ENCODE results near the gene OSBPL6.

GRCh38 chr2:178160601-178161000 lies 33.7 kb upstream of the OSBPL6 start:
- TF ChIP-seq, protein P1, sequence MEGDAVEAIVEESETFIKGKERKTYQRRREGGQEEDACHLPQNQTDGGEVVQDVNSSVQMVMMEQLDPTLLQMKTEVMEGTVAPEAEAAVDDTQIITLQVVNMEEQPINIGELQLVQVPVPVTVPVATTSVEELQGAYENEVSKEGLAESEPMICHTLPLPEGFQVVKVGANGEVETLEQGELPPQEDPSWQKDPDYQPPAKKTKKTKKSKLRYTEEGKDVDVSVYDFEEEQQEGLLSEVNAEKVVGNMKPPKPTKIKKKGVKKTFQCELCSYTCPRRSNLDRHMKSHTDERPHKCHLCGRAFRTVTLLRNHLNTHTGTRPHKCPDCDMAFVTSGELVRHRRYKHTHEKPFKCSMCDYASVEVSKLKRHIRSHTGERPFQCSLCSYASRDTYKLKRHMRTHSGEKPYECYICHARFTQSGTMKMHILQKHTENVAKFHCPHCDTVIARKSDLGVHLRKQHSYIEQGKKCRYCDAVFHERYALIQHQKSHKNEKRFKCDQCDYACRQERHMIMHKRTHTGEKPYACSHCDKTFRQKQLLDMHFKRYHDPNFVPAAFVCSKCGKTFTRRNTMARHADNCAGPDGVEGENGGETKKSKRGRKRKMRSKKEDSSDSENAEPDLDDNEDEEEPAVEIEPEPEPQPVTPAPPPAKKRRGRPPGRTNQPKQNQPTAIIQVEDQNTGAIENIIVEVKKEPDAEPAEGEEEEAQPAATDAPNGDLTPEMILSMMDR (IDR thresholded peaks at IDR 0.05; ENCODE audit: low read depth, low read length, missing input control) = no peak
- TF ChIP-seq REST (IDR thresholded peaks at IDR 0.05) (no peak), RXRA (IDR thresholded peaks at IDR 0.05) (no peak), JUND (IDR thresholded peaks at IDR 0.05) (no peak), RAD21 (IDR thresholded peaks at IDR 0.05) (no peak), EGR1 (IDR thresholded peaks at IDR 0.05; ENCODE audit: low read depth in 2 of 2) (no peak), GABPA (IDR thresholded peaks at IDR 0.05 in 1 of 2, conservative IDR thresholded peaks at IDR 0.05 in 1 of 2) (no peak), TAF1 (conservative IDR thresholded peaks at IDR 0.05) (no peak), YY1 (IDR thresholded peaks at IDR 0.05) (no peak), SP1 (IDR thresholded peaks at IDR 0.05) (no peak), FOXA1 (IDR thresholded peaks at IDR 0.05) (no peak)
- TF ChIP-seq, protein P2, sequence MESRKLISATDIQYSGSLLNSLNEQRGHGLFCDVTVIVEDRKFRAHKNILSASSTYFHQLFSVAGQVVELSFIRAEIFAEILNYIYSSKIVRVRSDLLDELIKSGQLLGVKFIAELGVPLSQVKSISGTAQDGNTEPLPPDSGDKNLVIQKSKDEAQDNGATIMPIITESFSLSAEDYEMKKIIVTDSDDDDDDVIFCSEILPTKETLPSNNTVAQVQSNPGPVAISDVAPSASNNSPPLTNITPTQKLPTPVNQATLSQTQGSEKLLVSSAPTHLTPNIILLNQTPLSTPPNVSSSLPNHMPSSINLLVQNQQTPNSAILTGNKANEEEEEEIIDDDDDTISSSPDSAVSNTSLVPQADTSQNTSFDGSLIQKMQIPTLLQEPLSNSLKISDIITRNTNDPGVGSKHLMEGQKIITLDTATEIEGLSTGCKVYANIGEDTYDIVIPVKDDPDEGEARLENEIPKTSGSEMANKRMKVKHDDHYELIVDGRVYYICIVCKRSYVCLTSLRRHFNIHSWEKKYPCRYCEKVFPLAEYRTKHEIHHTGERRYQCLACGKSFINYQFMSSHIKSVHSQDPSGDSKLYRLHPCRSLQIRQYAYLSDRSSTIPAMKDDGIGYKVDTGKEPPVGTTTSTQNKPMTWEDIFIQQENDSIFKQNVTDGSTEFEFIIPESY (IDR thresholded peaks at IDR 0.05) = no peak
- TF ChIP-seq, protein P3, sequence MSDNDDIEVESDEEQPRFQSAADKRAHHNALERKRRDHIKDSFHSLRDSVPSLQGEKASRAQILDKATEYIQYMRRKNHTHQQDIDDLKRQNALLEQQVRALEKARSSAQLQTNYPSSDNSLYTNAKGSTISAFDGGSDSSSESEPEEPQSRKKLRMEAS (IDR thresholded peaks at IDR 0.05) = no peak
- TF ChIP-seq, protein P4, sequence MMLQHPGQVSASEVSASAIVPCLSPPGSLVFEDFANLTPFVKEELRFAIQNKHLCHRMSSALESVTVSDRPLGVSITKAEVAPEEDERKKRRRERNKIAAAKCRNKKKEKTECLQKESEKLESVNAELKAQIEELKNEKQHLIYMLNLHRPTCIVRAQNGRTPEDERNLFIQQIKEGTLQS (IDR thresholded peaks at IDR 0.05) = no peak

All from liver (tissue), 3 donors.